SU-DHL-6 (cell line): ENCODE measurements around the gene PACS1.

Experiments used
- H2AFZ ChIP-seq: fragments of 200-600 bp; sonication (generic); 2 replicates; pipeline ENCODE4 v1.6.1; 2014; ENCODE audit warnings: low read depth, mild to moderate bottlenecking, moderate library complexity, mixed read lengths, antibody characterized with exemption, low read length; ENCODE audit not compliant: severe bottlenecking
- H3F3A ChIP-seq: fragments of 200-600 bp; shearing (Covaris generic); 2 replicates; pipeline ENCODE4 v1.6.0; 2016; ENCODE audit warnings: antibody characterized with exemption, mild to moderate bottlenecking; ENCODE audit not compliant: insufficient read depth
- H3K27ac ChIP-seq: fragments of 200-600 bp; sonication (generic); 2 replicates; pipeline ENCODE4 v1.5.1; 2016; ENCODE audit warnings: low read depth, mild to moderate bottlenecking, low read length, moderate library complexity, mixed read lengths
- H3K27me3 ChIP-seq: fragments of 200-600 bp; sonication (generic), shearing (Covaris generic); 2 replicates; pipeline ENCODE4 v1.6.0; 2014; ENCODE audit warnings: mild to moderate bottlenecking, low read length
- H3K36me3 ChIP-seq: fragments of 200-600 bp; sonication (generic); 2 replicates; pipeline ENCODE4 v1.6.1; 2014; ENCODE audit warnings: mild to moderate bottlenecking, low read length, mixed read lengths
- H3K4me2 ChIP-seq: fragments of 300-600, 200-600 bp; shearing (Covaris generic), sonication (generic); 2 replicates; pipeline ENCODE4 v1.6.0; 2014; ENCODE audit warnings: low read length, low read depth, mild to moderate bottlenecking; ENCODE audit not compliant: poor library complexity, severe bottlenecking
- H3K4me3 ChIP-seq: fragments of 200-600 bp; sonication (generic); 2 replicates; pipeline ENCODE4 v1.5.1; 2014; ENCODE audit warnings: antibody characterized with exemption, low read length, mild to moderate bottlenecking, mixed read lengths; ENCODE audit not compliant: insufficient read depth, poor library complexity, severe bottlenecking
- H3K79me2 ChIP-seq: fragments of 200-600 bp; sonication (generic); 2 replicates; pipeline ENCODE4 v1.6.1; 2014; ENCODE audit warnings: mild to moderate bottlenecking, low read length, moderate library complexity; ENCODE audit not compliant: insufficient read depth
- H3K9ac ChIP-seq: fragments of 200-600 bp; sonication (generic); 2 replicates; pipeline ENCODE4 v1.7.0; 2014; ENCODE audit warnings: mild to moderate bottlenecking, low read length
- H3K9me2 ChIP-seq: fragments of 200-600 bp; sonication (generic); replicated peaks from 2 replicates; pipeline ENCODE4 v1.6.1; 2014; ENCODE audit warnings: low read length; ENCODE audit not compliant: insufficient read depth
- H3K9me3 ChIP-seq: fragments of 200-600 bp; sonication (generic); 2 replicates; pipeline ENCODE4 v1.6.1; 2014; ENCODE audit warnings: low read length, mixed read lengths; ENCODE audit not compliant: insufficient read depth
- H4K20me1 ChIP-seq: fragments of 200-600 bp; sonication (generic); 2 replicates; pipeline ENCODE4 v1.6.1; 2014; ENCODE audit warnings: low read depth, mild to moderate bottlenecking, antibody characterized with exemption, low read length, moderate library complexity, mixed read lengths
- CTCF ChIP-seq: fragments of 200-600 bp; sonication (generic); IDR thresholded peaks from one replicate; pipeline ENCODE4 v1.5.1; 2017; ENCODE audit warnings: antibody characterized with exemption, mild to moderate bottlenecking, low read length, moderate library complexity; ENCODE audit not compliant: insufficient read depth, poor library complexity, severe bottlenecking
- EZH2phosphoT487 ChIP-seq: fragments of 200-600 bp; sonication (generic), shearing (Covaris generic); conservative IDR thresholded peaks from 2 replicates; pipeline ENCODE4 v1.6.1; 2018; ENCODE audit warnings: mild to moderate bottlenecking, antibody characterized with exemption, low read length, moderate library complexity, mixed read lengths

Gene PACS1

GRCh38 chr11:66062408-66062807, 7.7 kb upstream of the PACS1 start:
- Histone ChIP-seq H3K9me3 (no peaks in the 10 kb centered on the region), H3K9ac (no peak overlapping the region), H3K36me3 (peaks cover 65% of the 10 kb centered on the region), H3K4me3 (no peak overlapping the region), H3F3A (peaks cover 13% of the 10 kb centered on the region; the same call in 1 of the 2 replicates), H3K27me3 (no peaks in the 10 kb centered on the region), H3K4me2 (no peak overlapping the region), H4K20me1 (no peaks in the 10 kb centered on the region), H3K79me2 (no peaks in the 10 kb centered on the region), H3K9me2 (no peaks in the 10 kb centered on the region), H3K27ac (no peak overlapping the region), H2AFZ (no peak overlapping the region)
- TF ChIP-seq EZH2phosphoT487 (no peak), CTCF (no peak)

DNA sequence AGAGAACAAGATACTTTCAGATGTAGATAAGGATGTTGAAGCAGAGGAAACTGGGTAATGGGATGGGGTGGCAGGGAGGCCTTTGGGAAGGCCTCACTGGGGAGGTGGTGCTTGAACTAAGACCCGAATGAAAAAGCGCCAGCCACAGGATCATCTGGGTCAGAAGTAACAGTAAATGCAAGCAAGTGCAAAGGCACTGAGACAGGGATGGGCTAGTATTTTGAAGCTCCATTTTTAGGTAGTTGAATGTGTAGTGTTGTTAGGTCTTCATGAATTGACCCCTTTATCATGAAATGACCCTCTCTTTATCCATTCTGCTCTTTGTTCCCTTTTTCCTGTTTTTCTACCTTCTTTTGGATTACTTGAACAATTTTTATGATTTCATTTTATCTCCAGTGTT, 6.2 kb upstream of the PACS1 start:
- no peaks in the 10 kb centered on the region for H3K27me3 ChIP-seq
- no peaks in the 10 kb centered on the region for H3K9me3 ChIP-seq
- peaks cover 19% of the 10 kb centered on the region for H3F3A ChIP-seq
- H3K4me2 ChIP-seq = no peak overlapping the region
- H3K36me3 ChIP-seq = peaks cover 59% of the 10 kb centered on the region
- H3K27ac ChIP-seq = no peak overlapping the region
- H4K20me1 ChIP-seq = no peaks in the 10 kb centered on the region
- H3K4me3 ChIP-seq = no peak overlapping the region
- H3K9ac ChIP-seq = no peak overlapping the region
- no peaks in the 10 kb centered on the region for H3K79me2 ChIP-seq
- no peaks in the 10 kb centered on the region for H3K9me2 ChIP-seq
- no peak for TF ChIP-seq EZH2phosphoT487
- TF ChIP-seq CTCF = no peak
- no peak overlapping the region for H2AFZ ChIP-seq

GRCh38 chr11:66064571-66064970, 5.5 kb upstream of the PACS1 start:
- Histone ChIP-seq H3K27ac (no peak overlapping the region), H3K4me2 (no peak overlapping the region), H2AFZ (no peak overlapping the region), H3K27me3 (no peaks in the 10 kb centered on the region), H3K79me2 (no peaks in the 10 kb centered on the region), H3K4me3 (no peak overlapping the region), H3K9me2 (no peaks in the 10 kb centered on the region), H3K9ac (no peak overlapping the region), H3K9me3 (no peaks in the 10 kb centered on the region), H3F3A (peaks cover 26% of the 10 kb centered on the region), H4K20me1 (no peaks in the 10 kb centered on the region), H3K36me3 (peaks cover 59% of the 10 kb centered on the region)
- no peak for TF ChIP-seq EZH2phosphoT487
- no peak for TF ChIP-seq CTCF
